DMS114 treated with DMSO at 0.1 percent for 48 hours (cell line): Measurements from ENCODE around the gene MAMDC4.
"Not testable (repeated sequence)": the region's sequence is repeated elsewhere in the genome, so short reads cannot be mapped to it uniquely, and the experiment has no call there.

Source experiments
- DNase-seq: peaks from one replicate; lab custom pipeline; 2025; ENCODE audit not compliant: unreplicated experiment; lab: John Stamatoyannopoulos, UW

MAMDC4 gene

DNA sequence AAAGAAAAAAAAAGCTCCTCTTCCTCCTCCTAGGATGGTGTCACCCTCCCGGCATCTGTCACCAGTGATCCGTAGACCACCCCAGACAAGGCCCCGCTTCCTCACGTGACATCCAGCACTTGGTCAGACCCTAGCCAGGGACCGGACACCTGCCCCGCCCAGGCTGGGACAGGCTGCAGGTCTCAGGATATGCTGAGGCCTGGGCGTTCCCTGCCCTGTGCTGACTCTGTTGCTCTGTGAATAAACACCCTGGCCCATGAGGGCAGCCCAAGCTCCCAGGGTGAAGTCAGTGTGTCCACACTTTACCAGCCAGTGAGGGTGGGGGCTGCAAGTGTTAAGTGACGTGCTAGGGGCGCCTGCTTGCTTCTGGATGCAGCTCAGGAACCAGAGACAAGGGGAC lies 8.4 kb downstream of the MAMDC4 start:
- DNase-seq = no peak

DNA sequence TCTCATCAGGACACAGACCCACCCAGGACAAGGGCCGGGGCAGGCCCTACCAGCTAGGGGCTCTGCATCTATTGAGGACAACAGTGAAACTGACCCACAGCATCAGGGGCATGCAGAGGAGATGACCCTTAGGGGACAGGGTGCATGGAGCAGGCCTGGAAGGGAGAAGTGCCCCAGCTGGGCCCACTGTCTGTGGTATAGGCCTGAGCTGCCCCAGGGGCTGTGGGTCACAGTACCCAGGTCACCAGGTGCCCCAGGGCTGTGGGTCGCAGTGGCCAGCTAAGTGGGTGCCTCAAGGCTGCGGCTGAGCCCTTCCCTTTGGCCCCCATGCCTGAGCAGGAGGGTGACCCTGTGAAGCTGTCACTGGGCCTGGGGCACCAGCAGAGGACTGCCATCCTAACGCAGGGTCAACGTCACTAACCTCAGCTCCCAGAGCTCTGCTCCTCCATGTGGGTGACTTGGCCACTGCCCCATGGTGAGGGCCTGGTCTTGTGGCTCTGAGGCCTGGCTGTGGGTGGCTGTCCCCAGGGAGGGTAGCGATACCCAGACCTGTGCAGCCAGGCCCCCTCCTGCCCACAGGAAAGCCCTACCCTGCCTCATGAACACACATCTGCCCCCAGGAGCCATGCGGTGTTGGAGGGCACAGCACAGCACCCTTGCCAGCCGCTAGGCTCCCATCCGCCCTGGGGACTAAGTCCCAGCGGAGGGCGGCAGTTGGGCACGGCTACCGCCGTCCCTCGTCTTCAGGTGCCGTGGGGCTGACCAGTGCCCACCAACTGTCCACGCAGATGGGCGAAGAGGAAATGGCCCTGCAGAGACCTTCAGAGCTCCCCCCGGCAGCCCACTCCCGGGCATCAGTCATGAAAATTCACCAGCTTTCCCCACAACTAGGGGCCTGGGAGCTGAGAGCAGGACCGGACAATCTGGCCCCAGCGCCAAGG lies 9.1 kb downstream of the MAMDC4 start:
- DNase-seq = no peak

DNA sequence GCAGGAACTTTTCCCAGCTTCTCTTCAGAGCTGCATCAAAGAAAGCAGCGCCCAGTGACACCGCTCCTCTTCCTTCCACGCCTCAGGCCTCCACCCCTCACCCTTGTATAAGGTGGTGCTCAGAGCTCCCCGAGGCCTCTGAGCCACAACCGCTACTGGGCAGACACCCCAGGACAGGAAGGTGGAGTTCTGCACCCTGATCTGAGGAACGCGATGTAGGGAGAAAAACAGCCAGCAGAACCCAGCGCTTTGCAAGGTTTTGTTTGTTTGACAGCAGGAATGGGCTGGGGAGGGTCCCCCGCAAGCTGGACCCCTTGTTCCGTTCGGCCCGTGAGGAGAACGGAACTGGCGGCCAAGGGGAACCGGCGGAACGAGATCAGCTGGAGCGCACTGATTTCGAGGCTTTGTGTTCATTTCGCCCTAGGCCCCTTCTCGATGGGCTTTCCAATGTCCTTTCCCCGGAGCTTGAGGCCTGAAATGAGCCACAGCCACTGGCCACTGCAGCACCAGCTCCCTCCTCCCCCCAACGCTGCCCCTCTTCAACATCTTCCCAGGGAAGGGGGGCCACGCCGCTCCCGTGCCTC lies 9.8 kb downstream of the MAMDC4 start:
- no peak for DNase-seq

DNA sequence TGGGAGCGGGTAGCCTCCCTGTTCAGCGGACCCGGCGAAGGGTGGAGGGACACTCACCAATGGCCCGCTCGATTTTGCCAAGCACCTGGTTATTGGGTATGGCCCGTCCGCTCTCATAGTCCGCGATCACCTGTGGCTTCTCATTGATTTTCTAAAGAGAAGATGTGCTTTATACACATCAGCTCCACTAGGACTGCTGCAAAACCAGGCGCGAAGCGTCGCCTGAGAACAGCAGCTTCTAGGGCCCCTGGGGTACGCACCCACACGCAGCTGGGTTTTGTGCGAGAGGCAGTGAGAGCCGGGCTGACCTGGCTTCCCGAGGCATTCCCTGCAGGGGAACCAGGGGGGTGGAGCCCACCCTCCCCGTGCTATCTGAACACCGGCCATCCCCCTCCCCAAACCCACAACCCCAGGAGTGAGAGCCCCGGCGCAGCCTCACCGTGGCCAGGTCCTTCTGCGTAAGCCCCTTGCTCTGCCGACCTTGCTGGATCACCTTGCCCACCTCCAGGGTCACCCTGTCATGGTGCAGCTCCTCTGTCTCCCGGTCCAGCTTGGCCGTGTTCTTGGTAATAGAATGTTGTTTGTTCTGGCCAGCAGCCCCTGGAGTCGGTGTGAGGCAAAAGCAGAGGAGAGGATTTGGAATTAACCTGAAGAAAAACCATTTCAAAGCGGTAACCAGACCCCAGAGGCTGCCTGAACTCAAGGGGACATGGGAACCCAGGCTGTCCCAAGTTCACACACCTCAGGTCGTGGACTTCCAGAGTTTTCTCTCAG lies 10.9 kb downstream of the MAMDC4 start:
- DNase-seq = no peak

DNA sequence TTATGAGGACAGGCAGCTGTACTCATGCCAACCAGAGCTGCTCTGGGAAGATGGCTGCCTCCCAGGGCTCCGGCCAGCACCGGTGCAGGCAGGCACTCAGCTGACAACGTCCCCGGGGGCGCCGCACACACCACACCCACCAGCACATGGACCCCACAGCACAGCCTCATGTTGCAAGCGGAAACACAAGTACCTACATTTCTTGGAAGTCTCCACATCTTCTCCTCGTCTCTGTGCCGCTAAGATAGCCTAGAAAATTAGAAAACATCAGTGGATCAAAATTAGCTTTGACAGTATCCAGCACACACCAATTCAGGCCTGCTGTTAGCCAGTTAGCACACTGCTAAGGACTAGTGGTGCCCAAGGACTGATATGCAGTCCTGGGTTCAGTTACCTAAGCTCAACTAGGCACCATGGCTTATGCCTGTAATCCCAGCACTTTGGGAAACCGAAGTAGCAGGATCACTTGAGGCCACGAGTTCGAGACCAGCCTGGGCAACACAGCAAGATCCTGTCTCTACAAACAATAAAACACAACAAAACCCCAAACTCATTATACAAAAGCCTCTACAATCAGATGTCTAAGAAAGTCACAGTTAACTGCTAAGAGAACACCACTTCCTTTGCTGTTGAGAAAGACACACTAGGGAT lies 11.6 kb downstream of the MAMDC4 start:
- DNase-seq = no peak

DNA sequence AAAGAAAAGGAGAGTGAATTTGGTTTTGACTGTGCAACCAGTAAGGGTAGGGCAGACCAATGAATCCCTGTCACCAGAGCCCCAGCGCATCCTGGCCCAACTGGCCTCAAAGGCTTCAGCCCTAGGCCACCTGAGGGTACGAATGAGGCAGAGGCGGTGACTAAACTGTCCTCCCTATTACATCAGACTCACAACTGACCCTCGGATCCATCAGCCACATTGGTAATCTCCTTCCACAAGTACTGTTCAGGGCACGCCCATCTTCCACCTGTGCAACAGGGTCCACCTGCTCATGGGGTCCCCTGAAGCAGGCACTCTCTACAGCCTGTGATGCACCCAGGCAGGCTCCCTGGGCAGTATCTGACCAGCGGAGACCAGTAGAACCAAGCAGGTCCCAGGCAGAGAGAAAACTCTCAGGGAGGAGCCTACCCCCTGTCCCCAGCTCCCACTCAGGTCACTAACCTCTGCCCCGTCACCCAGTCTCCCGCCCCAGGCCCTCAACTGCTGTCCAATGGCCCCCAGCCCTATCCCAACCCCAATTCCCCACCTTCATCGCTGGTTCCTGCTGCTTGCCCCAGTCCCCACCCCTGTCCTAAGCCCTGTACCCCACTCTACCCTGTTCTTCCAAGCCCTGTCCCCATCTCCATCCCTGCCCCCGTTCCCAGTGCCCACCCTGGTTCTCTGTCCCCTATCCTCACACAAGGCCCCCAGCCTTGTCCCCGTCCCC lies 13.1 kb downstream of the MAMDC4 start:
- no peak for DNase-seq

DNA sequence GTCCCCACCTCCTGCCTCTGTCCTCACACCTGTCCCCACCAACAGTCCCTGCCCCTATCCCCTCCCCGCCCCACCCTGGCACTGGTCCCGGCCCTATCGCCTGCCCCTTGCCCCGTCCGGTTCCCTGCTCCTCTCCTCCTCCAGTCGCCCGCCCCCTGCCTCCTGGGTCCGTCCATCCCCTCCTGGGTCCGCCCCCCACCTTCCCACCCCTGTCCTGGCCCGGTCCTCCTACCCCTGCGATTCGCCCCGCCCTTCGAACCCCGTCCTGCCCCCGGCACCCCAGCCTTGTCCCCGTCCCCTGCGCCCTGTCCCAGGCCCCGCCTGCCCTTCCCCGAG lies 13.6 kb downstream of the MAMDC4 start:
- no peak for DNase-seq

DNA sequence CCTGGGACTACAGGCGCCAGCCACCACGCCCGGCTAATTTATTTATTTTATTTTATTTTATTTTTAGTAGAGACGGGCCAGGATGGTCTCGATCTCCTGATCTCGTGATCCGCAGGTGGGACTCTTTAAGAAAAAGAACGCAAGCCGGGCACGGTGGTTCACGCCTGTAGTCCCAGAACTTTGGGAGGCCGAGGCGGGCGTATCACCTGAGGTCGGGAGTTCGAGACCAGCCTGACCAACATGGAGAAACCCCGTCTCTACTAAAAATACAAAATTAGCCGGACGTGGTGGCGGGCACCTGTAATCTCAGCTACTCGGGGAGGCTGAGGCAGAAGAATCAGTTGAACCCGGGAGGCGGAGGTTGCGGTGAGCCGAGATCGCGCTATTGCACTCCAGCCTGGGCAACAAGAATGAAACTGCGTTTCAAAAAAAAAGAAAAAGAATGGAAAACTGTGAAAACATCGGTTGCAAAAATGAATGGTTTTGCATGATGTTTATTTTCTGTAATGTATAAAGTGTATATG lies 14.8 kb downstream of the MAMDC4 start:
- DNase-seq = not testable (repeated sequence)

DNA sequence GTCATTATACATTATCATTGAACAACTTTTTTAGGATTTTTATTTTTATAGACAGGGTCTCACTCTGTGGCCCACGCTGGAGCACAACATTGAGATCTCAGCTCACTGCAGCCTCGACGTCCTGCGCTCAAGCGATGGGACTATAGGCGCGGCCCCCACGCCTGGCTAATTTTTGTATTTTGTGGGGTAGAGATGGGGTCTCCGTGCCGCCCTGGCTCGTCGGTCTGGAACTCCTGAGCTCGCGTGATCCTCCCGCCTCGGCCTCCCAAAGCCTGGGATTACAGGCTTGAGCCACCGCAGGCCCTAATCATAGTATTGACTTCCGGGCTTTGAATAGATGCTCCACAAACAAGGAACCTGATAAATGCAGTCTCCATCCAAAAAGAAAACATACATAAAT lies 15.3 kb downstream of the MAMDC4 start:
- DNase-seq = no peak

DNA sequence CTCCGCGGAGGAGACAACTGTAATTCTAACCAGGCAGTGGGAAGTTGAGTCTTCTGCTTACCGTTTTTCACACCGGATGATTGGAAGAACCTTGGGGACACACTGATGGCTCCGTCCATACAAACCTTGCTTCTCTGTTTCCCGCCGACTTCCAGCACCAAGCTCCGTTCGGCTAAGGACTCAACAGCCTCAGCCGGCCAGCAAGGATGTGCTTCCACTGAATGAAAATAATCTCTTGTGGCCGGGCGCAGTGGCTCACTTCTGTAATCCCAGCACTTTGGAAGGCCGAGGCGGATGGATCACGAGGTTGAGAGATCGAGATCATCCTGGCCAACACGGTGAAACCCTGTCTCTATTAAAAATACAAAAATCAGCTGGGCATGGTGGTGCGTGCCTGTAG lies 15.8 kb downstream of the MAMDC4 start:
- no peak for DNase-seq

DNA sequence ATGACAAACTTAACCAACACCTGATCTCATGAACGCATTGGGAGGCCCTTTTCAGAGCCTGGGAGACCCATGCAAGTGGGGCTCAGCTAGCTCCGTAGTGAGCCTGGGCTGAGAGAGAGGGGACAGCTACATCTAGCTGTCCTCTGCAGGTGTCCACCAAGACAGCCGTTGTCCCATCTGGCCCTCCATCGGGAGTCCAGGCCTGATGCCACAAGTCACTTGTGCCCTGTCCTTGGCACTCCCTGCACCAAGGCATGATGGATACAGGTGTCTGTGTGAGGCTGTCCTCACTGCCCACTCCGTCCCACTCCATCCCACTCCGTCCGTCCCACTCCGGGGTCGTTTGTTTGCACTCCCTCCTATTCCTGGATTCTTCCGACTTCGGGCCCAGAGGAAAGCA lies 16.5 kb downstream of the MAMDC4 start:
- DNase-seq = no peak

DNA sequence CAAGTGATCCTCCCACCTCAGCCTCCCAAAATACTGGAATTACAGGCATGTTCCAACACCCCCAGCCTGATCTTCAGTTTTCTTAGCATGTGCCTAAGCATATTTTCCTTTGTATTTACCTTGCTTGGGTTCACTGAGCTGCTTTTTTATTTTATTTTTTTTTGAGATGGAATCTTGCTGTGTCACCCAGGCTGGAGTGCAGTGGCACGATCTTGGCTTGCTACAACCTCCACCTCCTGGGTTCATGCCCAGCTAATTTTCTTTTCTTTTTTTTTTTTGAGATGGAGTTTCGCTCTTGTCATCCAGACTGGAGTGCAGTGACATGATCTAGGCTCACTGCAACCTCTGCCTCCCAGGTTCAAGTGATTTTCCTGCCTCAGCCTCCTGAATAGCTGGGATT lies 17.5 kb downstream of the MAMDC4 start:
- not testable (repeated sequence) for DNase-seq

DNA sequence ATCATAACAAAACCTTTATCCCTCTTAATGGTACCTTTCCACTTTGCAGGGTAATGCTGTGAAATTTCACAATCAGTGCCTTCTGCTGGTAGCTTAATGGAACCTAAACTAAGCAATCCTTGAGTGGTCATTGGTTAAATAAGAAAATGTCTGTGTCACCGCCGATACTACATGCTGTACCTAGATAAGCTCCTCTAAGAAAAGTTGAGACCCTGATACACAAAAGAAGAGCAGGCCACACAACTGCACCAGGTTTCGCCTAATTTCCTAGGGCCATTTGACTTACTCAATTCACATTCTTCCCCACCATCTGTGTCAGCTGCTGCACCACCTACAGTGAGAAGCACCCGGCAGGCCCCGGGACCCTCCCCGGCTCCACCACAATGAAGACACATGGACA lies 23.0 kb downstream of the MAMDC4 start:
- no peak for DNase-seq

DNA sequence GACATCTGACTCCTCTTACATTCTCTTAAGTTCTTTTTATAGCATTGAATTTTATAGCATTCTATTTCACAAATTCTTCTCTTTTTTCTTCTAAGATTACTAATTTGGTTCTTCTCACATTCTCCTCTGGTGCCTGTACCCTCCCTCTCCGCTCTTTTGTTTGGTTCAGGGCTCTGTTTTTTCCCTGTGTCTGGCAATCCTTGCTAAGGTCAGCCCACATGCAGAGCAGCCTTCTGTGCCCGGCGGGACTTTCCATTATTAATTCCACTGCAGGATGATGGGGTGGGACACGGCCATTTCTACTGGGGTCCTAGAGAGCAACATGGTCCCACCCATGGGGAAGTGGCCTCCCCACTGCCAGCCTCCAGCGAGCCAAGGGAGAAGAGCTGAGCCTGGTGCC lies 24.3 kb downstream of the MAMDC4 start:
- no peak for DNase-seq

DNA sequence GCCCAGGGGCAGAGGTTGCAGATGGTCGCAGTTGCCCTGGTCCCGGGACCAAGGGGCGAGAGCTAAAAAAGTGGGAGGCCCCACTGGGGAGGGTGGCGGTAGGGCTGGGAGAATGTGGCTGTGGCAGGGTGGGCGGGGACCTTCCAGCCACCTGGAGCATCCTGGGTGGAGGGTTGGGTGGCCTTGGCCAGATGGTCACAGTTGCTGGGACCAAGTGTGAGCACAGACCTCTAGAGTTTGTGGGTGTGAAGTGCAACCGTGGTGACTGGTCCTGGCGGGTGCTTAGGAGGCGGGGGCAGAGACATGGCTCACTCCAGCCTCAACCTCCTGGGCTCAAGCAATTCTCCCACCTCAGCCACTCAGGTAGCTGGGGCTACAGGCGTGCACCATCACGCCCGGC lies 28.5 kb downstream of the MAMDC4 start:
- no peak for DNase-seq

DNA sequence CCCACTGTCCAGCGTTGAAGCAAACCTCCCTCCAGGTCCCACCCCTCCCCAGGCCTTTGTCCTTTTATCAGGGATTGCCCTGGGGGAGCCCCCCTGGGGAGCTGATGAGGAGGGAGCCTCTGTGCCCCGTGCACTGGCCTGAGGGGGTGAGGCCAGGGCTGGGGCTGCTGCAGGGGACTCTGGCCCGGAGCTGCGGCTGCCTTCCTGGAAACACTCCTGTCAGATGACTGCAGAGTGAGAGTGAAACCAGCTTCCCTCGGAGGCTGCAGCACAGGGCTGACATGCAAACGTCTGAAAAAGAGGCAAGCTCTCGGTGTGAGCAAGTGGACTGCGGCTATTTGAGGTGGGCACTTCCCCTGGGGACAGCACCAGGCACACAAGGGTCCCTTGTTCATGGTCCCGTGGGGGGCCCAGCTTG lies 29.6 kb downstream of the MAMDC4 start:
- DNase-seq = no peak

DNA sequence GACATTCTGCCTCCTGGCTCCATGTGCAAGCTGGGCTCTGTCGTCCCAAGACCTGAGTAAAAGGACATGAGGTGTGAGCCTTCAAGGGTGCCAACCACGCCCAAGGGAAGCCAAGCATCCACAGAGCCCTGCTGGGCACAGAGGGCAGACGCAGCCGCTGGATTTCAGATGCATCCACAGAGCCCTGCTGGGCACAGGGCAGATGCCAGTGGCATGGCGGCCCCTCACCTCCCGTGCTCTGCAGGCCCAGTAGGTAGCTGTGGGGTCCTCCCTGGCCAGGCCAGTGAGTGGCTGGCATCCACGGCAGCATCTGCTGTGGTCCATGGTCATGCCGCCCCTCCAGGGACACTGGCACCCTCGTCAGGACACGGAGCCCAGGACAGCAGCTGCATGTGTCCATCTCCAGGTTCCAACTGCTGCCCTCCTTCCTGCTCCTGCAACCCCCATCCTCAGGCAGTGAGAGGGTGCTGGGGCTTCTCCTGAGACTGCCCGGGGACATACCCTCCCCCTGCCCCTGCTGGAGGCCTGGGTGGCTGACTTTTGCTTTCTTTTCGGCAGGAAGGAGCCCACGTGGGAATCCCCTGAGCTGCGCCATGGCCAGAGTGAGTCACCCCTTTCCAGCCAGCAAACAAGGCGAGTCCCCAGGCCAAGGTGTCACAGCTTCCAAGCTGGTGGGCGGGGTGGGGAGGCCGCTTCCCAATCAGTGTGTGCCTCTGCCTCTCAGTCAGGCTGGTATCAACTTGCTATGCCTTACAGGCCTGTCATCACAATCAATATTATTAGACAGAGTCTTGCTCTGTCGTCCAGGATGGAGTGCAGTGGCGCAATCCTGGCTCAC lies 30.2 kb downstream of the MAMDC4 start:
- DNase-seq = no peak

DNA sequence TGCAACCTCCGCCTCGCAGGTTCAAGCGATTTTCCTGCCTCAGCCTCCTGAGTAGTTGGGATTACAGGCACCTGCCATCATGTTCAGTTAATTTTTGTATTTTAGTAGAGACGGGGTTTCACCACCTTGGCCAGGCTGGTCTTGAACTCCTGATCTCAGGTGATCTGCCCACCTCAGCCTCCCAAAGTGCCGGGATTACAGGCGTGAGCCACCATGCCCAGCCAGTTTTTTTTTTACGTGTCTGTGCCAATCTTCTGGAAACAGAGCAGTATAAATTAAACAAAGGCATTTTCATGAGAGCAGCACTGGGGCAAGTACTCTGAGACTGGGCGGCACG lies 30.8 kb downstream of the MAMDC4 start:
- not testable (repeated sequence) for DNase-seq

DNA sequence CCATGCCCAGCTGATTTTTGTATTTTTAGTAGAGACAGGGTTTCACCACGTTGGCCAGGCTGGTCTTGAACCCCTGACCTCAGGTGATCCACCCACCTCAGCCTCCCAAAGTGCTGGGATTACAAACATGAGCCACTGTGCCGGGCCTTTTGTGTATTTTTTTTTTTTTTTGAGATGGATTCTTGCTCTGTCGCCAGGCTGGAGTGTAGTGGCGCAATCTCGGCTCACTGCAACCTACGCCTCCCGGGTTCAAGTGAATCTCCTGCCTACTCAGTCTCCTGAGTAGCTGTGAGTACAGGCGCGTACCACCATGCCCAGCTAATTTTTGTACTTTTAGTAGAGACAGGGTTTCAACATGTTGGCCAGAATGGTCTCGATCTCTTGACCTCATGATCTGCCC lies 31.5 kb downstream of the MAMDC4 start:
- not testable (repeated sequence) for DNase-seq
